ENCODE measurements around the gene RHOU. TPM values are rescaled to one million over a fixed set of nuclear protein-coding genes. Genes with fewer than 3 reads are reported as not detected.
"Not testable (repeated sequence)": the region's sequence is repeated elsewhere in the genome, so short reads cannot be mapped to it uniquely, and the experiment has no call there.

RHOU gene
- total RNA-seq, 1 donor, result 0.54 TPM

GRCh38 chr1:228755800-228756199 is 20.5 kb downstream of the RHOU start:
- no peak for DNase-seq (ENCODE audit: low read depth in 2 of 3, low spot score in 2 of 3)

- no peak for DNase-seq (ENCODE audit: low read depth in 2 of 3, low spot score in 2 of 3)
These were observed 21.2 kb downstream of the RHOU start for GRCh38 chr1:228756457-228756856.

GRCh38 chr1:228758447-228758846 is 23.2 kb downstream of the RHOU start:
- DNase-seq (ENCODE audit: low read depth in 2 of 3, low spot score in 2 of 3), result no peak

- DNase-seq (ENCODE audit: low read depth in 2 of 3, low spot score in 2 of 3), result no peak
These were observed 25.7 kb downstream of the RHOU start for GRCh38 chr1:228760979-228761378.

GRCh38 chr1:228763561-228763960 is 28.3 kb downstream of the RHOU start:
- no peak for DNase-seq (ENCODE audit: low read depth in 2 of 3, low spot score in 2 of 3)

GRCh38 chr1:228765168-228765946 is 30.1 kb downstream of the RHOU start:
- DNase-seq (ENCODE audit: low read depth in 2 of 3, low spot score in 2 of 3), result no peak

GRCh38 chr1:228766788-228767187 is 31.5 kb downstream of the RHOU start:
- DNase-seq (ENCODE audit: low read depth in 2 of 3, low spot score in 2 of 3), result no peak

GRCh38 chr1:228767636-228768354 is 32.5 kb downstream of the RHOU start:
- no peak for DNase-seq (ENCODE audit: low read depth in 2 of 3, low spot score in 2 of 3)

- no peak for DNase-seq (ENCODE audit: low read depth in 2 of 3, low spot score in 2 of 3)
These were observed 33.2 kb downstream of the RHOU start for GRCh38 chr1:228768355-228769000.

- no peak for DNase-seq (ENCODE audit: low read depth in 2 of 3, low spot score in 2 of 3)
These were observed 35.5 kb downstream of the RHOU start for GRCh38 chr1:228770779-228771223.

- DNase-seq (ENCODE audit: low read depth in 2 of 3, low spot score in 2 of 3), result no peak
These were observed 37.4 kb downstream of the RHOU start for GRCh38 chr1:228772516-228773212.

GRCh38 chr1:228775946-228776345 is 40.7 kb downstream of the RHOU start:
- not testable (repeated sequence) for DNase-seq (ENCODE audit: low read depth in 2 of 3, low spot score in 2 of 3)

- DNase-seq (ENCODE audit: low read depth in 2 of 3, low spot score in 2 of 3), result no peak
These were observed 41.2 kb downstream of the RHOU start for GRCh38 chr1:228776449-228776848.

GRCh38 chr1:228777236-228777635 is 42.0 kb downstream of the RHOU start:
- DNase-seq (ENCODE audit: low read depth in 2 of 3, low spot score in 2 of 3), result no peak

GRCh38 chr1:228778026-228778425 is 42.7 kb downstream of the RHOU start:
- DNase-seq (ENCODE audit: low read depth in 2 of 3, low spot score in 2 of 3), result no peak

- DNase-seq (ENCODE audit: low read depth in 2 of 3, low spot score in 2 of 3), result no peak
These were observed 43.2 kb downstream of the RHOU start for GRCh38 chr1:228778466-228778865.

GRCh38 chr1:228778961-228779360 is 43.7 kb downstream of the RHOU start:
- no peak for DNase-seq (ENCODE audit: low read depth in 2 of 3, low spot score in 2 of 3)

GRCh38 chr1:228781161-228781808 is 46.0 kb downstream of the RHOU start:
- DNase-seq (ENCODE audit: low read depth in 2 of 3, low spot score in 2 of 3), result no peak

GRCh38 chr1:228781809-228782661 is 46.8 kb downstream of the RHOU start:
- DNase-seq (ENCODE audit: low read depth in 2 of 3, low spot score in 2 of 3), result no peak

Measured in hematopoietic multipotent progenitor cell (in vitro differentiated cells).